Measurements from ENCODE around the gene ZC3H7B. TPM values are rescaled to one million over a fixed set of nuclear protein-coding genes. Genes with fewer than 3 reads are reported as not detected.

The ZC3H7B gene
- total and polyA plus RNA-seq, 4 donors: 31.5 to 55.8 (median 34.3) TPM

DNA sequence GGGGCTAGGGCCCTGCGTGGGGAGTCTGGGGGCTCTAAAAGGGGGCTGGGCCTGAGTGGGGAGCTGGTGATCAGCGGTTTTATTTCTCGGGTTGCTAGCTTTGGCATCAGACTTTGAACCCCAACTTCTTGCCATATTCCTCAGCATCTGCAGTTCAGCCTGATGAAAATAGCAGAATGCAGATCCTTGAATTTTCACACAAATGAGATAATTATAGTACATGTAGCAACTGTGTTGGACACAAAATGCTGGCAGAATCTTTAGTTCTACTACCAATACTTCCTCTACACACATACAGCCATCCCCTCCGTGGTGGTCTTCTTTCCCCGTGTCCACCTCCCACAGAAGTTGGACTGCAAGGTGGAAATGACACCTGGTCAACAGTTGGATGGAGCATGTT, 1.5 kb downstream of the ZC3H7B start:
- Histone ChIP-seq H3K9me3 (ENCODE audit: control insufficient read depth in 4 of 4, insufficient read depth in 3 of 4, low read length in 3 of 4) (no peaks in the 10 kb centered on the region), H3K36me3 (ENCODE audit: control insufficient read depth in 4 of 4, insufficient read depth in 4 of 4, low read length in 4 of 4) (peaks cover 0 to 9% (median under 1%) of the 10 kb centered on the region in 4 donors), H3K9ac (ENCODE audit: insufficient read depth in 1 of 2, low read length in 2 of 2) (peak overlapping the region; percentile 81 to 85), H3K4me1 (ENCODE audit: control insufficient read depth in 5 of 5, insufficient read depth in 5 of 5, low read length in 5 of 5) (peaks cover 4 to 15% (median 8%) of the 10 kb centered on the region in 5 donors), H3K27me3 (ENCODE audit: control insufficient read depth in 3 of 3, insufficient read depth in 3 of 3, low read length in 2 of 3) (no peaks in the 10 kb centered on the region), H3K4me3 (peak overlapping the region; percentile 87), H3K27ac (ENCODE audit: low read depth in 1 of 2, low read length in 1 of 2) (peak overlapping the region; percentile 89 to 91)
- ATAC-seq (ENCODE audit: insufficient read depth, low FRiP score) (no peak), DNase-seq (no peak)
- 8 to 11% methylated on average over 5 of the region's 5 CpGs for WGBS, 2 donors
- TF ChIP-seq, protein P1, sequence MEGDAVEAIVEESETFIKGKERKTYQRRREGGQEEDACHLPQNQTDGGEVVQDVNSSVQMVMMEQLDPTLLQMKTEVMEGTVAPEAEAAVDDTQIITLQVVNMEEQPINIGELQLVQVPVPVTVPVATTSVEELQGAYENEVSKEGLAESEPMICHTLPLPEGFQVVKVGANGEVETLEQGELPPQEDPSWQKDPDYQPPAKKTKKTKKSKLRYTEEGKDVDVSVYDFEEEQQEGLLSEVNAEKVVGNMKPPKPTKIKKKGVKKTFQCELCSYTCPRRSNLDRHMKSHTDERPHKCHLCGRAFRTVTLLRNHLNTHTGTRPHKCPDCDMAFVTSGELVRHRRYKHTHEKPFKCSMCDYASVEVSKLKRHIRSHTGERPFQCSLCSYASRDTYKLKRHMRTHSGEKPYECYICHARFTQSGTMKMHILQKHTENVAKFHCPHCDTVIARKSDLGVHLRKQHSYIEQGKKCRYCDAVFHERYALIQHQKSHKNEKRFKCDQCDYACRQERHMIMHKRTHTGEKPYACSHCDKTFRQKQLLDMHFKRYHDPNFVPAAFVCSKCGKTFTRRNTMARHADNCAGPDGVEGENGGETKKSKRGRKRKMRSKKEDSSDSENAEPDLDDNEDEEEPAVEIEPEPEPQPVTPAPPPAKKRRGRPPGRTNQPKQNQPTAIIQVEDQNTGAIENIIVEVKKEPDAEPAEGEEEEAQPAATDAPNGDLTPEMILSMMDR (IDR thresholded peaks at IDR 0.05; ENCODE audit: control extremely low read depth, extremely low read depth): no peak

DNA sequence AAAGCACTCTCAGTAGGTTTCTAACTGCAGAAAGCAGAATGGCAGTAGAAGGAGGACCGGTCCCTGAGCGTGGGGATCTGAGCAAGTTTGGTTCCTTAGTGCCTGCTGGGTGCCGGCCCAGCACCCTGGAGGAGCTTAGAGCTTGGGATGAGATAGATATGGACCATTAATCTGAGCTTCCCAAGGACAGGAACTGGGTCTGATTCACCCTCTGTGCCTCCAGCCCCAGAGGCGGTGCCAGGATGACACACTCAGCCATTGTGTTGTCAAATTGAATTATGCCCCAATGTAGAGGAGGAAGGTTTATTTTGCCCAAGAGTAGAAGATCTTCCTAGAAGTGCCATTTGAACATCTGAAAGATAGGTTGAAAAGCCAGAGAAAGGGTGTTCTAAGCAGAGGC, 4.3 kb downstream of the ZC3H7B start:
- Histone ChIP-seq H3K27me3 (ENCODE audit: control insufficient read depth in 3 of 3, insufficient read depth in 3 of 3, low read length in 2 of 3) (no peaks in the 10 kb centered on the region), H3K4me1 (ENCODE audit: control insufficient read depth in 5 of 5, insufficient read depth in 5 of 5, low read length in 5 of 5) (peaks cover 4 to 14% (median 8%) of the 10 kb centered on the region in 5 donors), H3K36me3 (ENCODE audit: control insufficient read depth in 4 of 4, insufficient read depth in 4 of 4, low read length in 4 of 4) (peaks cover 0 to 15% (median 3%) of the 10 kb centered on the region in 4 donors), H3K9me3 (ENCODE audit: control insufficient read depth in 4 of 4, insufficient read depth in 3 of 4, low read length in 3 of 4) (no peaks in the 10 kb centered on the region), H3K4me3 (no peak overlapping the region), H3K27ac (ENCODE audit: low read depth in 1 of 2, low read length in 1 of 2) (peak overlapping the region in 1 of 2 donors; percentile 51), H3K9ac (ENCODE audit: insufficient read depth in 1 of 2, low read length in 2 of 2) (no peak overlapping the region)
- WGBS, 2 donors: 78 to 80% methylated on average over 4 of the region's 4 CpGs
- ATAC-seq (ENCODE audit: insufficient read depth, low FRiP score): no peak
- TF ChIP-seq, protein P1 (IDR thresholded peaks at IDR 0.05; ENCODE audit: control extremely low read depth, extremely low read depth): no peak
- no peak for DNase-seq

DNA sequence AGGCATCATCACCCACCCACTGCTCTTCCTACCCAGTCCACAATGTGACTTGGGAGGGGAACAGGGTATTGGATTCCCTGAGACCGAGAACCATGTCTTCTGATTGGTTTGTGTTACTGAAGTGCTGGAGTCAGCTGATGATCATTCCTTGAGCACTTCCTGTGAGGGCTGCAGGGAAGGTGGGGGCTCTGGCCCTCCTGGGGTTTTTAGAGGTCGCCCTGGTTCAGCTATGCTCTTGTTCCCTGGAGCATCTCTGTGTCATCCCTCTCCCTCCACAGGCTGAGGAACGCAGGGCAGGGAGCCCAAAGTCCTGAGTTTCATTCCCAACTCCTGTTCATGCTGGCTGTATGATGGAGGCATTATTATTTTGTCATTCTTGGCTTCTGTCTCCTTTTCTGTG, 6.7 kb downstream of the ZC3H7B start:
- Histone ChIP-seq H3K9ac (ENCODE audit: insufficient read depth in 1 of 2, low read length in 2 of 2) (no peak overlapping the region), H3K4me3 (no peak overlapping the region), H3K27me3 (ENCODE audit: control insufficient read depth in 3 of 3, insufficient read depth in 3 of 3, low read length in 2 of 3) (no peaks in the 10 kb centered on the region), H3K4me1 (ENCODE audit: control insufficient read depth in 5 of 5, insufficient read depth in 5 of 5, low read length in 5 of 5) (peaks cover 0 to 10% (median 4%) of the 10 kb centered on the region in 5 donors), H3K27ac (ENCODE audit: low read depth in 1 of 2, low read length in 1 of 2) (peak overlapping the region; percentile 12 to 13), H3K36me3 (ENCODE audit: control insufficient read depth in 4 of 4, insufficient read depth in 4 of 4, low read length in 4 of 4) (peaks cover 0 to 15% (median 3%) of the 10 kb centered on the region in 4 donors), H3K9me3 (ENCODE audit: control insufficient read depth in 4 of 4, insufficient read depth in 3 of 4, low read length in 3 of 4) (no peaks in the 10 kb centered on the region)
- TF ChIP-seq, protein P1 (IDR thresholded peaks at IDR 0.05; ENCODE audit: control extremely low read depth, extremely low read depth): no peak
- WGBS, 2 donors: 70 to 79% methylated on average over 3 of the region's 3 CpGs
- DNase-seq: no peak
- no peak for ATAC-seq (ENCODE audit: insufficient read depth, low FRiP score)

DNA sequence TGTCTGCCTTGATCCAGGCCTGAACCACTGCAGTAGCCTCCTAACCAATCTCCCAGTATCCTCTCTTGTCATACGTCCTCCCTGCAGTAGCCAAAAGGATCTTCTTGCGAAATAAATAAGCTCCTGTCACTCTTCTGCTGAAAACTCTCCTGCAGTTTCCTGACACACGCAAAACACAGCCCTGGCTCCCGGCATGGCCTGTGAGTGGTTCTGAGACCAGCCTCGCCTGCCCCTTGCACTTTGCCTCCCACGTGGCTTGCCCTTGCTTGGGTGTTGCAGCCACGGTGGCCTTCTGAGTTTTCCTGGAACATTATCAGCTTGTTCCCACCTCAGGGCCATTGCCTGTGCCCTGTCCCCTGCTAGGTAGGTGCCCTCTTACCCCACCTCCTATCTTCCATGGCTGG, 7.2 kb downstream of the ZC3H7B start:
- Histone ChIP-seq H3K9ac (ENCODE audit: insufficient read depth in 1 of 2, low read length in 2 of 2) (no peak overlapping the region), H3K27ac (ENCODE audit: low read depth in 1 of 2, low read length in 1 of 2) (peak overlapping the region; percentile 12 to 13), H3K27me3 (ENCODE audit: control insufficient read depth in 3 of 3, insufficient read depth in 3 of 3, low read length in 2 of 3) (no peaks in the 10 kb centered on the region), H3K4me3 (no peak overlapping the region), H3K9me3 (ENCODE audit: control insufficient read depth in 4 of 4, insufficient read depth in 3 of 4, low read length in 3 of 4) (no peaks in the 10 kb centered on the region), H3K4me1 (ENCODE audit: control insufficient read depth in 5 of 5, insufficient read depth in 5 of 5, low read length in 5 of 5) (peaks cover 0 to 9% (median 0%) of the 10 kb centered on the region in 5 donors), H3K36me3 (ENCODE audit: control insufficient read depth in 4 of 4, insufficient read depth in 4 of 4, low read length in 4 of 4) (peaks cover 0 to 15% (median 3%) of the 10 kb centered on the region in 4 donors)
- TF ChIP-seq, protein P1 (IDR thresholded peaks at IDR 0.05; ENCODE audit: control extremely low read depth, extremely low read depth): no peak
- ATAC-seq (ENCODE audit: insufficient read depth, low FRiP score) (no peak), DNase-seq (no peak)
- WGBS, 2 donors: 41 to 52% methylated on average over 7 of the region's 7 CpGs

Measured in lung (tissue), 12 donors.